Fibroblast of villous mesenchyme (primary cell): ENCODE results near the gene COA3. TPM values are rescaled to one million over a fixed set of nuclear protein-coding genes. Genes with fewer than 3 reads are reported as not detected.
A peak's percentile ranks its signal among the peaks of the same experiment; 100 is the strongest.

Experiments used
- DNase-seq: peaks from one replicate; pipeline ENCODE4 v3.0.0-alpha.2; 2010; ENCODE audit warnings: low read depth
- H3K4me3 ChIP-seq: 2 replicates; pipeline ENCODE4 v1.5.1; 2011; ENCODE audit warnings: low read depth, mild to moderate bottlenecking, low read length
- total RNA-seq: library from RNA; depleted of rRNA; stranded (reverse); fragments of >200 nt; gene quantifications from 2 replicates; pipeline ENCODE4 v1.2.3, GENCODE V29; 2012
- TF ChIP-seq, protein P1 (sequence below): IDR thresholded peaks from 2 replicates; pipeline ENCODE4 v1.5.1; 2012; ENCODE audit warnings: low read depth, mild to moderate bottlenecking, low read length; ENCODE audit not compliant: insufficient read depth

COA3 gene
- total RNA-seq, 1 donor, result 52.2 TPM

DNA sequence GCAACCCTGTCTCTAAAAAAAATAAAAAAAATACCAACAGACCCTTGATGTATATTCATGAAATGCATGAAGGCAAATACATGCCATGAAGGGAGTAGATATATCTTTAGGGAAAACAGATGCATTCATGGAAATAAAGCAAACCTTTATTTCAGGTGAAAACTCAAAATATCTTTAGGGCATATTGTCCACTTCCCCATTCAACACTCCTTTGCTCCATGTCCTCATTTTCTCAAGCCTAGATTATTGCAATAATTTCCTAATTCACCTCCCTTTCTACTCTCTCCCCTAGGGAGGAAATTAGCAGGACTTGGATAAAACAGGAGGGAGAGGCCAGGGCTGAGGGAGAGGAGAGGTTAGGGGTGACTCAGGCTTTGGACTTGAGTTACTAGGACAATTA is 31.0 kb downstream of the COA3 start:
- H3K4me3 ChIP-seq, result no peak overlapping the region
- TF ChIP-seq, protein P1, sequence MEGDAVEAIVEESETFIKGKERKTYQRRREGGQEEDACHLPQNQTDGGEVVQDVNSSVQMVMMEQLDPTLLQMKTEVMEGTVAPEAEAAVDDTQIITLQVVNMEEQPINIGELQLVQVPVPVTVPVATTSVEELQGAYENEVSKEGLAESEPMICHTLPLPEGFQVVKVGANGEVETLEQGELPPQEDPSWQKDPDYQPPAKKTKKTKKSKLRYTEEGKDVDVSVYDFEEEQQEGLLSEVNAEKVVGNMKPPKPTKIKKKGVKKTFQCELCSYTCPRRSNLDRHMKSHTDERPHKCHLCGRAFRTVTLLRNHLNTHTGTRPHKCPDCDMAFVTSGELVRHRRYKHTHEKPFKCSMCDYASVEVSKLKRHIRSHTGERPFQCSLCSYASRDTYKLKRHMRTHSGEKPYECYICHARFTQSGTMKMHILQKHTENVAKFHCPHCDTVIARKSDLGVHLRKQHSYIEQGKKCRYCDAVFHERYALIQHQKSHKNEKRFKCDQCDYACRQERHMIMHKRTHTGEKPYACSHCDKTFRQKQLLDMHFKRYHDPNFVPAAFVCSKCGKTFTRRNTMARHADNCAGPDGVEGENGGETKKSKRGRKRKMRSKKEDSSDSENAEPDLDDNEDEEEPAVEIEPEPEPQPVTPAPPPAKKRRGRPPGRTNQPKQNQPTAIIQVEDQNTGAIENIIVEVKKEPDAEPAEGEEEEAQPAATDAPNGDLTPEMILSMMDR, result no peak

DNA sequence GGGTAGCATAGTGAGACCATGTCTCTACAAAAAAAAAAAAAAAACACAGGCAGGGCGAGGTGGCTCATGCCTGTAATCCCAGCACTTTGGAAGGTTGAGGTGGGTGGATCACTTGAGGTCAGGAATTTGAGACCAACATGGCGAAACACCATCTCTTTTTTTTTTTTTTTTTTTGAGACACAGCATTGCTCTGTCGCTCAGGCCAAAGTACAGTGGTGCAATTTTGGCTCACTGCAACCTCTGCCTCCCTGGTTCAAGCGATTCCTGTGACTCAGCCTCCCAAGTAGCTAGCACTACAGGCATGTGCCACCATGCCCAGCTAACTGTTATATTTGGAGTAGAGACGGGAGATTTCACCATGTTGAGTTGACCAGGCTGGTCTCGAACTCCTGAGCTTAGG is 32.4 kb downstream of the COA3 start:
- TF ChIP-seq, protein P1, result no peak
- H3K4me3 ChIP-seq, result no peak overlapping the region
- no peak for DNase-seq

More for the DNA sequence above, 31.0 kb downstream of the COA3 start:
- no peak for DNase-seq

DNA sequence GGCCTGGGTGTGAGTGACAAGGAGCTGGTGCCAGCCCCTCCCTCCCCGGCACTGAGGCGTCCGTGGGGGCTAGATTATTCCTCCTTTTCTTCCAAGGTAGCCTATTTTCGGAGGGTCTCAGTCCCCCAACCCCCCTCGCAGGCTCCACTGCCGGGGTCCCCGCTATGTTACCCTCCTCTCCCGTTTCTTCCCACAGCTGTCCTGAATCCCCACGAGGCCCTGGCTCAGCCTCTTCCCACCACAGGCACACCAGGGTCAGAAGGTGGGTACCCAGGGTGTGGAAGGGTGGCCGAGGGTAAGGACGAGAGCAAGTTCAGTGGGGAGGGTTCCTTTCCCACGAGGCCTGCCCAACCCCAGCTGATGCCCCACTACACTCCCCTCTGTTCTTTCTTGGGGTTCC is 36.9 kb downstream of the COA3 start:
- peak overlapping the region; percentile 50 for H3K4me3 ChIP-seq
- DNase-seq, result no peak

DNA sequence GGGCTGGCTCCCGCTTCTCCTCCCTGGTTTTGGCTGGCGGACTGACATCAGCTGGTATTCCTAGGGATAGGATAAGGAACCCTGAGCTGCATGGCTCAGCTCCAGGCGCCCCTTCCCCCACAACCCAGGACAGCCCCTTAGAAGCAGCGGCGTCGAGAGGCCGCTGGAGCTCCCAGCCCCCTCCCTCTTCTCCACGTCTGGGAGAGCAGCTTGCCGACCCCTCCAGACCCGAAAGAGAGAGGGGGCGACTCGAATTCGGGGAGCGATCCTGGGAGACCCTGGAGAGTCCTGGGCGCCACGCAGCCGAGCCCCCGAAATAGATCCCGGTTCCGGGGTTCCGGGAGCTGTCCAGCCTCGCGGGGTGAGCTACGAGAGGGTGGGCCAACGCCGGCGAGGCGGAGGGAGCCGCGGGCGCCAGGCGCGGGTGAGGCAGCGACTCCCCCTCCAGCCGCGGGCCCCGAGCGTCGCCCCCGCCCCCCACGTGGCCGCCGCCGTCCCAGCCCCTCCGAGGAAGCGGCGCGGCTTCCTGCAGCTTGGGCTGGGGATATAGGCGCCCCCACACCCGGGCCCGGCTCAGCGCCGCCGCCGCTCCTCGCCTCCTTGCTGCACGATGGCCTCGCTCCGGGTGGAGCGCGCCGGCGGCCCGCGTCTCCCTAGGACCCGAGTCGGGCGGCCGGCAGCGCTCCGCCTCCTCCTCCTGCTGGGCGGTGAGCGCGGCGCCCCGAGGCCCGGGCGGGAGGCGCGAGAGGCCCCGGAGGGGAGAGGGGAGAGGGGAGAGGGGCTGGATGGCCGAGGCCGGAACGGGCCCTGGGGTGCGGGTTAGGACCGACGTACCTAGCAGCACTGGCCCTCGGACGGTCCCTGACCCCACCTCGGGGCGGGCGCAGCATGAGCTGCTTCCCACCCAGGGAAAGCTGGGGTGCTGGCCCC is 37.6 kb downstream of the COA3 start, which contains the start of gene RAMP2:
Gene RAMP2 (plus strand): TSS at position 576 of the 930 bp plus-strand sequence. CDS start 35 bp downstream, at position 611.
- TF ChIP-seq, protein P1, result no peak

More for the DNA sequence above, 36.9 kb downstream of the COA3 start:
- TF ChIP-seq, protein P1, result no peak

DNA sequence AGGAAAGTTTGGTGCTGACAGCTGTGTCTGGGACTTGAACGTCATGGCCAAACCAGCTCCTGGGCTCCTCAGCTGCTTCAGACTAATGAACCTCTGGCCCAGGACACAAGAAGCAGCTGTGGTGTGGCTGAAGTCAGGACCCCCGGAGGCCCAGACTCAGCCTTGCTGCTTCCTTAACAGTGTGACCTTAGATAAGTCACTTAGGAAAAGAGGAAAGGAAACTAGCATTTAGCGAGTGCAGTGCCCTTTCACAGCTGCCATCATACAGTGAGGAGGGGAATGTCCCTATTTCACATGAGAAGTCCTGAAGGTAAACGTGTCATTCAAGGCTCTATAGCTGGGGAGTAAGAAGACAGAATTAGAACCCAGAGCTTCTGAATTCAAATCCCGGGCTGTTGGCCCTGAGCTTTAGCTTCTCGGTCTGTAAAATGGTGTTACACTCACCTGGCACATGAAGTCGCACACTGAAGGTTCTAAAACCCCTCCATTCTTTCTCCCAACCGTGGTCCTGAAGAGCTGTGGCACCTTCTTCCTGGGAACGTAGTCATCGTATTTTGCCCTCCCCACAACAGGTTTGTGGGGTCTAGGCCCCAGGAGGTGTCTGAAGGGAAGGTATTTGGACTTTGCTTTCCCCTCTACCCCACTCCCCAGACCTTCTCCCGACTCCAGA is 38.4 kb downstream of the COA3 start:
- no peak overlapping the region for H3K4me3 ChIP-seq
- TF ChIP-seq, protein P1, result no peak
- DNase-seq, result no peak

More for the DNA sequence above, 37.6 kb downstream of the COA3 start, which contains the start of gene RAMP2:
- no peak for DNase-seq
- H3K4me3 ChIP-seq, result peak within 1 kb of the TSS; percentile 50

DNA sequence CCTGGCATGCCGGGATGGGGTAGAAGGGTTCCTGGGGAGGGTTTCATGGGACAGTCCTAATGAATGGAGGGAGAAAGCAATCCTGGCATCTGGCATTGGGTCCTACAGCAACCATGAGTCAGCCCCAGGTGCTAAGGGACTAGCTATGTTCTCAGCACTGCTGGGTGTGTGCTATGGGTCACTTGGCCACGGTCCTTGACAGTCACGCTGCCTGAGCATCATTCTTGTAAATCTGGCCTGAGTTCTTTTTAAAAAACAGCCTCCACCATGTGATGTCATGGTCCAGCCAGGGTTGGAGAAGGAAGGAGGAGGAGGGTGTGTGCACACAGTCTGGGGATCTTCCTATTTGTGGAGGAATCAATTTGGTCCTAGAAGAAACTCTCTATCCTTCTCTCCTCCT is 43.7 kb downstream of the COA3 start:
- DNase-seq, result peak; percentile 33
- no peak overlapping the region for H3K4me3 ChIP-seq
- TF ChIP-seq, protein P1, result no peak
